NCI-H748 (cell line): Measurements from ENCODE around the gene PPP6R3.
"Not testable (repeated sequence)": the region's sequence is repeated elsewhere in the genome, so short reads cannot be mapped to it uniquely, and the experiment has no call there.

Source experiments
- DNase-seq: peaks from one replicate; lab custom pipeline; 2025; ENCODE audit not compliant: unreplicated experiment; lab: John Stamatoyannopoulos, UW

The PPP6R3 gene

GRCh38 chr11:68594123-68594522 is 133.6 kb downstream of the PPP6R3 start:
- no peak for DNase-seq

- no peak for DNase-seq
Measured at GRCh38 chr11:68596231-68596630, 135.7 kb downstream of the PPP6R3 start.

- DNase-seq = no peak
Measured at GRCh38 chr11:68598816-68599653, 138.5 kb downstream of the PPP6R3 start.

GRCh38 chr11:68601147-68601546 is 140.6 kb downstream of the PPP6R3 start:
- DNase-seq = no peak

- DNase-seq = no peak
Measured at GRCh38 chr11:68609761-68610160, 149.2 kb downstream of the PPP6R3 start.

- DNase-seq = no peak
Measured at GRCh38 chr11:68610452-68611116, 150.0 kb downstream of the PPP6R3 start.

- DNase-seq = no peak
Measured at GRCh38 chr11:68615657-68616056, 155.1 kb downstream of the PPP6R3 start.

GRCh38 chr11:68617925-68618809 is 157.6 kb downstream of the PPP6R3 start:
- DNase-seq = no peak

- no peak for DNase-seq
Measured at GRCh38 chr11:68621826-68622225, 161.3 kb downstream of the PPP6R3 start.

- not testable (repeated sequence) for DNase-seq
Measured at GRCh38 chr11:68623706-68624105, 163.2 kb downstream of the PPP6R3 start.

- not testable (repeated sequence) for DNase-seq
Measured at GRCh38 chr11:68625069-68625468, 164.5 kb downstream of the PPP6R3 start.

GRCh38 chr11:68626236-68626635 is 165.7 kb downstream of the PPP6R3 start:
- DNase-seq = not testable (repeated sequence)

- DNase-seq = not testable (repeated sequence)
Measured at GRCh38 chr11:68628837-68629236, 168.3 kb downstream of the PPP6R3 start.

- not testable (repeated sequence) for DNase-seq
Measured at GRCh38 chr11:68632375-68632774, 171.8 kb downstream of the PPP6R3 start.

GRCh38 chr11:68632802-68633201 is 172.2 kb downstream of the PPP6R3 start:
- DNase-seq = peak; percentile 83

- not testable (repeated sequence) for DNase-seq
Measured at GRCh38 chr11:68634606-68635005, 174.1 kb downstream of the PPP6R3 start.

- not testable (repeated sequence) for DNase-seq
Measured at GRCh38 chr11:68635172-68635571, 174.6 kb downstream of the PPP6R3 start.

- DNase-seq = not testable (repeated sequence)
Measured at GRCh38 chr11:68635883-68636282, 175.3 kb downstream of the PPP6R3 start.

- not testable (repeated sequence) for DNase-seq
Measured at GRCh38 chr11:68639322-68639721, 178.8 kb downstream of the PPP6R3 start.

- DNase-seq = no peak
Measured at GRCh38 chr11:68641880-68642279, 181.3 kb downstream of the PPP6R3 start.

- DNase-seq = peak; percentile 40
Measured at GRCh38 chr11:68643585-68643984, 183.0 kb downstream of the PPP6R3 start.
